Coronary artery (tissue), 2 donors: ENCODE data around the gene BORCS6.

Source experiments
- DNase-seq: peaks from one replicate; pipeline ENCODE4 v3.0.0-alpha.2; 2017; ENCODE audit warnings: low spot score
- H3K27ac ChIP-seq, 2 donors: fragments of 200-600 bp; sonication (generic); one replicate each; pipeline ENCODE4 v1.5.1; 2016 to 2019
- H3K4me3 ChIP-seq: fragments of 200-600 bp; sonication (generic); 2 replicates; pipeline ENCODE4 v1.5.1; 2016; ENCODE audit warnings: mild to moderate bottlenecking, moderate library complexity
- CTCF ChIP-seq: fragments of 200-600 bp; sonication (generic); IDR thresholded peaks from one replicate; pipeline ENCODE4 v1.5.1; 2019; ENCODE audit warnings: antibody characterized with exemption

BORCS6 gene

DNA sequence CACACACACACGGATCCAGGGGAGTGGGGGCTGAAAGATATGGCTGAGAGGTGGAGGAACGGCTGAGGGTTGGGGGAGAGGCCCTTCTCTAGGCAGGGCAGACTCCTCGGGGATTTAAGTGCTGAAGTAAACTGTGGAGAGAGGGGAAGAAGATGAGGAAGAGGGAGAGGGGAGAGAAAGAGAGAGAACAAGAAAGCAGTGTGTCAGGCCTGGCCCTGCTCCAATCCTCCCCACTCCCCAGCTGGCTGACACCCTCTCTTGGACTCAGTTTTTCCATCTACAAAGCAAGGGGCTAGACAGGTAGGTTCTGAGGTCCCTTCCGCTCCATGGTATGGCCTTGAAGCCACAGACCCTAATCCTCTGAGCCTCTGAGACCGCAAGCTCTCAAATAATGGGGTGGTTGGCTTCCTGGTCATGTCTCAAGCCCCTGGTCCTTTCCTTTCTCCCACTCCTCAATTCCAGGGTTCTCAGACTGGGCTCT, 29.2 kb downstream of the BORCS6 start:
- DNase-seq = peak; percentile 69
- Histone ChIP-seq H3K27ac (peak overlapping the region; percentile 99 to 100), H3K4me3 (peak overlapping the region; percentile 96)
- no peak for TF ChIP-seq CTCF

DNA sequence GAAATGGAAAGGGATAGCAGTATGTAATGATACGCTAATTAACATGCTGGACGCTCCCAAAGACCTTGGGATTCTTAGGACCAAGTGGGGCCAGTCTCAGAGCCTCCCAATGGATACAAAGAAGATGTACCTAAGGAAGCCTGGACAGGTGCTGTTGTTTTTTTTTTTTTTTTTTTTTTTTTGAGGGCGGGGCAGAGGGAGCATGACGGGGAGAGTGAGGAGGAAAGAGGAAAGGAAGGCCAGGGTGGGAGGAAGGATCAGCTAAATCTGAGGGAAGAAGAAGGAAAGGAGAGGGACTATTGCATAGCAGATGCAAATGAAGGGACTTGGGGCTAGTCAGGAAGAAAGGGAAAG, 29.8 kb downstream of the BORCS6 start:
- Histone ChIP-seq H3K27ac (peak overlapping the region; percentile 99 to 100), H3K4me3 (no peak overlapping the region)
- no peak for TF ChIP-seq CTCF
- no peak for DNase-seq

- TF ChIP-seq CTCF = no peak
- Histone ChIP-seq H3K4me3 (no peak overlapping the region), H3K27ac (peak overlapping the region; percentile 37 to 100)
- DNase-seq = peak; percentile 78
These were observed 30.3 kb downstream of the BORCS6 start for GRCh38 chr17:8159459-8160223.

DNA sequence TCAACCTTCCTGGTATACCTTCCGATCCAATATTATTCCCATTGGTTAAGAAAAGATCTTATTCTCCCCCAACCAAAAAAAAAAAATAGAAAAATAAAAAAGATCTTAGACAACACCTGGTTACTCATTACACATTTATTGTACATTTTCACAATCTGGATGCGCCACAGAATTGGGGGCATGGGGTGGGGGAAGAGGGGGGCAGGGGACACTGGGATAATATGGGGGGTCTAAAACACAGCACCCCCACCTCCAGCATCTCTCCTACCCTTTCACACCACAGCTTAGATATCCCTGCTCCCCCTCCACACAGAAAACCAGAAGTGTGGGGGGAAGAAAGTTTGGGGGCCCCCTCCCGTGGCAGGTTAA, 31.0 kb downstream of the BORCS6 start:
- Histone ChIP-seq H3K4me3 (no peak overlapping the region), H3K27ac (peak overlapping the region; percentile 37 to 100)
- no peak for TF ChIP-seq CTCF
- no peak for DNase-seq

DNA sequence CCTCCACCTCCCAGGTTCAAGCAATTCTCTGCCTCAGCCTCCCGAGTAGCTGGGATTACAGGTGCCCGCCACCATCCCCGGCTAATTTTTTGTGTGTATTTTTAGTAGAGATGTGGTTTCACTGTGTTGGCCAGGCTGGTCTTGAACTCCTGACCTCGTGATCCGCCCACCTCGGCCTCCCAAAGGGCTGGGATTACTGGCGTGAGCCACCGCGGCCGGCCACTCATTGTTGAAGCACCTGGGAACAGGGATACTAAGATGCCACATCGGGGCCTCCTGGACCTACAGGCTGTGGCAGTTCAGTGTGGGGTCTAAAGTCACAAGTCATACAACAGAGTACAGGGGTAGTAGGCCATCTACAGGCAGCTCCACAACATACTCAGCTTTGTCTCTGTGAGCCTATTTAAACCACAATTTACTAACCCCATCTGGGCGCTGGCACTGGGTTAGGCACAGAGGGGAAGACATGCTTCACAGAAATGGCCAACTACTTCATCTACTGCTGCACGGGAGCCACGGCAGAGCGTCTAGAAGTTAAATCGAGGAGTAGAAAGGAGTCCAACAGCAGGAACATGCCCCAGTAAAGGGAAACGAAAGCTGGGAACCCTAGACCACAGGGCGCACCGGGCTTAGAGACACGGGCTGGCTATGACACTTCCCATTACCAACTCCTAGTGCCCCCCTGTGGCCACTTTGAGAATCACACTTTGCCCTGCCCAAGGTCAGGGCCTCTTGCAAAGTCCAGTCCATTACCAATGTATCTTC, 31.5 kb downstream of the BORCS6 start:
- peak; percentile 87 for TF ChIP-seq CTCF
- Histone ChIP-seq H3K27ac (peak overlapping the region; percentile 96 to 100), H3K4me3 (peak overlapping the region; percentile 52)
- DNase-seq = peak; percentile 93

DNA sequence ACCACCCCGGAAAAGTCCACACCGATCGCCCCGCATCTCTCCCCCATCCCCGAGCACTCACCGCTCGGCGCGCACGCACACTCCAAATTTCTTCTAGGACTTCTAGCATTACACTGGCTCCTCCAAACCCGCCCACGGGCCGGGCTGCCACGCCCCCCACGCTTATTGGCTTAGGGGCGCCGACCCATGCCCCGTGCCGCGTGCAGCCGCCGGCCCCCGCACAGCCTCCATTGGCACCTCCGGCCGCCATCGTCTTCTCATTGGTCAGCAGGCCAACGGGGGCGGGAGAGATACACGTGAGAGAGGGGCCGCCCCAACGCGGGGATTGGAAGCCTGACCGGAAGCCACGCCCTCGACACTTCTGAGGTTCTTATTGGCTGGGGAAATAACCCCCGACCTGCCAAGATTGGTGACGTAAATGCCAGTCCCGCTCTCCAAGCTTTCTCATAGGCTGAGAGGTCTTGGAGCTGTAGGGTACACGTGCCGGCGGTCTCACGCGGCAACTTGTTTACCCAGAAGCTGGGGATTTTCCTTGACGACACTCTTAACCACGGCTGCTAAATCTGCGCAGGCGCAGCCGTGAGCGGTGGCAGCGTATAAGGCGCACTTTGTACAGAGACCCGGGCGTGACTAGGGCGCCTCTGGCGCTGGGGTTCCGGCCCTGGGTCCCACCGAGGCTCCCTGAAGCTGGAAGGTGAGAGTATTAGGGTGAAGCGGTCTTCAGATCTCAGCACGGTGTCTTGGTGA, 33.6 kb downstream of the BORCS6 start:
- TF ChIP-seq CTCF = no peak
- Histone ChIP-seq H3K27ac (peak overlapping the region; percentile 96 to 100), H3K4me3 (peak overlapping the region; percentile 73)
- DNase-seq = peak; percentile 100
